DOHH2 (cell line): ENCODE results near the gene CKMT2.

Source experiments
- CTCF ChIP-seq: fragments of 200-600 bp; sonication (generic); IDR thresholded peaks from one replicate; pipeline ENCODE4 v1.5.1; 2014; ENCODE audit warnings: antibody characterized with exemption, mild to moderate bottlenecking, low read depth, low read length; ENCODE audit not compliant: poor library complexity, severe bottlenecking
- EZH2phosphoT487 ChIP-seq: fragments of 200-600 bp; sonication (generic); IDR thresholded peaks from 2 replicates; pipeline ENCODE4 v1.6.1; 2017; ENCODE audit warnings: borderline replicate concordance, mild to moderate bottlenecking, antibody characterized with exemption, low read length, moderate library complexity, mixed read lengths

- TF ChIP-seq CTCF = no peak
- TF ChIP-seq EZH2phosphoT487 = no peak
These were observed 36.8 kb downstream of the CKMT2 start for GRCh38 chr5:81269751-81270393.
